ENCODE measurements around the gene PNKP.

PNKP gene

DNA sequence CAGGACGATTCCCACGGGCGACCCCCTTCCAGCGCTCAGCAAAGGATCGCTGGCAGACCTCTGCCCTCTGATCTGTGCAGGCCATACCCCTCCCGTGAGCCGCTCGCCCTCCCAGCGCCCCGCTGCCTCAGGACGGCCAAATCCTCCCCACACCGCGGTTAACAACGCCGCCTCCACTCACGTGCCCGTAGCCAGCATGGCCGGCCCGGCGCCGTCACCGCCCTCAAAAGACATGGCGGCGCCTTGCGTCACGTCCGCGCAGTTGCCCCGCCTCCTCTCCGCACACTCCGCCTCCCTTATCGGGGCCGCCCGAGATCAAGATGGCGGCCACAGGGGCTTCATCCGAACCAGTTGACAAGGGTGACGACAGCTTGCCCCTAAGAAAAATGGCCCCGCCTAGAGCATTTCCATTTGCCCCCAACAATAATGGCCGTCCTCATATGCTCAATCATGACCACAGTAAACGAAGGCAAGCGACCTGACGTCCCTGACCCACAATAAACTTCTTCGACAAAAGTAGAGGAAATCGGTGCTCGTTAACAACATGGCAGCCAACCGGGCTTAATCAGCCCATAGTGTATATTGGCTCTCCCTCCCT is 9.1 kb upstream of the PNKP start:
- DNase-seq (ENCODE audit: extremely low read depth in 1 of 2, low read depth in 1 of 2), result peak; percentile 95 to 96

DNA sequence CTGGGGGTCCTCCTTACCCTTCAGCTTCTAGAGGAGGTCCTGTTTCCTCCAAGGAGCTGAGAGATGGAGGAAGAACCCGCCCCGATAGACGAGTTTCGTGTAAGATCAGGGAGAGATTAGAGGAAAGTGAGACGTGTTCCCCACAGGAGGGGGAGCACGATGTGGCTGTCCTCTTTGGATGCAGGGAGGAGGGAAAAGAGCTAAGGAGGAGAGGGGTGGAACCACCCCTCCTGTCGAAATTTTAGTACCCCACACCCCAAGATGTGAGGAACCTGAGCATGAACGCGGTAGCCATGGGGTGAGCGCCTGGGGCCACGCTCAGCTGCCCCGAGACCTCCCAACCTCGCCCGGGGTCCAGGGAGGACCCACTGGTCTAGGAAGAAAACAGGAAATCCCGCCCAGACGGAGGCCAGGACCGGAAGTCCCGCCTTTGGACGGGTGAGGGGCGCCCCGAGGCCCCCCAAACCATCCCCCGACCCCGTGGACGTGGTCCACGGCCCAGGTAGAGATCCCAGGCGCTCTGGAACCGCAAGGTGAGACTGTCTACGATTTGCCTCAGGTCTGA is 8.6 kb upstream of the PNKP start:
- DNase-seq (ENCODE audit: extremely low read depth in 1 of 2, low read depth in 1 of 2), result no peak

DNA sequence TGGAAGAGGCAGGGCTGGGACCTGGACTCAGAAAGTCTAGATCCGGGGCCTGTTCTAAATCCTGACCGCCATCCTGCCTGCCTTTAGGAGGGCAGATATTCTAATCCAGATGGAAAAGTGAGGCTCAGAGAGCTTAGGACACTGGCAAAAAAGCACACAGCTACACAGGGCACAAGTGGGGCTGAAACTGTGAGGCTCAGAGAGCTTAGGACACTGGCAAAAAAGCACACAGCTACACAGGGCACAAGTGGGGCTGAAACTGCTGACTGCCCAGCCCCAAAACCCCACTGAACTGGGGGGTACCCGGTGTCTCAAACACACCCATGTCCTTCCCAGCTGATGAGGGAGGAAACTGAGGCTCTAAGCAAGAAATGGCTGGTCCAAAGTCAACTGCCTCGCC is 7.8 kb upstream of the PNKP start:
- no peak for DNase-seq (ENCODE audit: extremely low read depth in 1 of 2, low read depth in 1 of 2)

GRCh38 chr19:49874503-49875157 is 7.3 kb upstream of the PNKP start:
- no peak for DNase-seq (ENCODE audit: extremely low read depth in 1 of 2, low read depth in 1 of 2)

DNA sequence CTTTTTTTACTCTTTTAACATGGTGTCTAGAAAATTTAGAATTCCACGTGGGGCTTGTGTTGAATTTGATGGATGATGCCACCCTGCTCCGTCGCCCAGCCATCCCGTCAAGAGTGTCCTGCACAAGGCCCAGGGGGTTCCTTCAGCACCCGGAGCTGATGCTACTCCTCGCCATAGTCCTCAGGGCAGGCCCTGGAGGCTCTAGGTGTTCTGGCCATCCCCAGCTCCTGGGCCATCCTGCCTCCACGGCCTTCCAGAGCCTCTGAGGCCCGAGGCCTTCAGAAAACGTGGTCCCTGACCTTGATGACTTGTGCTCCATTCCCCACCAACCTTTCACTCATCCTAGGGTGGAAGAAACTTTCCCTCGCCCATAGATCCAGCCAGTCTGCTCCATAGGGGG is 6.5 kb upstream of the PNKP start:
- DNase-seq (ENCODE audit: extremely low read depth in 1 of 2, low read depth in 1 of 2), result no peak

DNA sequence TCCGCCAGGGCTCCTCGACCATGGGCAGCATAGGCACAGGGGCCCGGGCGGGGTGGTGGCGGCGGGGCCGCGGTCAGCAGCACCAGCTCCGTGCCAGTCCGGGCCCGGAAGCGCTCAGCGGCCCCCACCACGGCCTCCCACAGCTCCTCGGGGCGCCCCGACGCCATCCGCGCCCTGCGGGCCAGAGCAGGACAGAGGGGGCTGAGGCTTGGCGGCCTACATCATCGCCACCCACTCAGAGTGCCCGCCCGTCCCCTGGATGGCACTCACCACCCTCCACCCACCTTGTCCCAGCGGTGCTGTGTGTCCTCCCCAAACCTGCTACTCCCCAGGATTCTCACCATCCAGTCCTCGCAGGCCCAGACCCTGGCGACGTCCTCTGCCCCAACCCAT is 5.7 kb upstream of the PNKP start:
- DNase-seq (ENCODE audit: extremely low read depth in 1 of 2, low read depth in 1 of 2), result no peak

GRCh38 chr19:49872245-49873128 is 5.1 kb upstream of the PNKP start:
- DNase-seq (ENCODE audit: extremely low read depth in 1 of 2, low read depth in 1 of 2), result no peak

DNA sequence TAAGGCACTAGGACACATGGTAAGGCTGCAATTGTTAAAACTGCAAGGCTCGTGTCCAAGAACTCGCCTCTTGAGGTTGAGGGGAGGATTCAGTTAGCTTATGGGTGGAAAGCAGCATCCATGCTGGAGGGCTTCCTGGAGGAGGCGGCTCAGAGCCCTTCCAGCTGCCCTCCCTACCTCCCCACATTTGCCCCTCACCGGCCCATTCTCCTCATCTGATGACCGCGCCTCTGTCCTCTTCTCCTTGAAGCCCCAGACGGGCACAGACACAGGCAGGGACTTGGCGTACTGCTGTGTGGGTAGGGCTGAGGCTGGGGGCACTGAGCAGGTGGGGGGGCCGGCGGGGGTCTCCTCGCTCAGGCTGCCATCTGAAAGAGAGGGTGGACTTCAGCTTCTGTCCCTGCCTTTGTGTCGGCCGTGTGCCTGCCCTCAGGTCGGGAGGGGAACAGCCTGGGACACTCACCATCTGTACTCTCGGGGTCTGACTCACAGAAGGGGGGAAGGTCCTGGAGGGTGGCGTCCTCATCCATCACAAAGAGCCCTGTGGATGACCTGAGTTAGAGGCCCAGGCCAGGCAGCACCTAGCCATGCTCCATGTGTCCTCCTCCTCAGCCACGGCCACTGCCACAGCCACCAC is 4.1 kb upstream of the PNKP start:
- no peak for DNase-seq (ENCODE audit: extremely low read depth in 1 of 2, low read depth in 1 of 2)

GRCh38 chr19:49870309-49870901 is 3.0 kb upstream of the PNKP start:
- no peak for DNase-seq (ENCODE audit: extremely low read depth in 1 of 2, low read depth in 1 of 2)

DNA sequence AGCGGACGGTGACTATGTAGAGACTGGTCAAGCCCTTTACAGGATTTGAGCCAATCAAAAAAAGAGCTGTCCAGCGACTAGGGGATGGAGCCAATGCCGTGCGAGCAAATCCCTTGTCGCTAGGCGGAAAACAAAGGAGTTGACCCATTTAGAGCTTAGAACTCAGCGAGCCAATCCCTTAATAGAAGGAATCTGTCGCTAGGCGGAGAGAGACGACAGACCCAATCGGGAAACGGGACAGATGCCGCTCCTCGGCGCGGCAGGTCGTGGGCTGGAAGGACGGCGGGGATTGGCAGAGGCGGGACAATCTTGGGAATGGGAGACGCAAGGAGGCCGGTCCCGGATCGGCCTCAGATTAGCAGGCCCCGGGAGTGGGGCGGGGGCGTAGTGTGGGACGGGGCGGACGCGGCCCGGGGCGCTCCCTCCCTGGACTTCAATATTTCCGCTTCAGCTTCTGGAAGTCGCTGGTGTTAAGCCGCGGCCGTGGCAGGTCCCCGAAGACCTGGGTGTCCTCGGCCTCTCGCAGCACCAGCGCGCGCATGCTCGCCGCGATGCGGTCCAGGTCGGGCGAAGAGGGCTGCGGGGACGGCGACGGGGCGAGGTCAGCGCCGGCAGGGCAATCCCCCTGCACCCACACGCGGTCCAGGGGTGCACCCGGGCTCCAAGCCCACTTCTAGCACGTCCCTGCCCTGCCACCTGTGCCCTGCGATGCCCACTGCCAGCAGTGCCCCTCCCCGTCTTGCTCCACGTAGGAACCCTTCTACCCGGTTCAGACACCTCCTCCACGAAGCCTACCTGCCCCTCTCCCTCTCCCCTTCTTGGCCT is 2.3 kb upstream of the PNKP start:
- peak; percentile 73 to 87 for DNase-seq (ENCODE audit: extremely low read depth in 1 of 2, low read depth in 1 of 2)

GRCh38 chr19:49869009-49869483 is 1.7 kb upstream of the PNKP start:
- DNase-seq (ENCODE audit: extremely low read depth in 1 of 2, low read depth in 1 of 2), result no peak

GRCh38 chr19:49864890-49865289 is 2.5 kb downstream of the PNKP start:
- no peak for DNase-seq (ENCODE audit: extremely low read depth in 1 of 2, low read depth in 1 of 2)

DNA sequence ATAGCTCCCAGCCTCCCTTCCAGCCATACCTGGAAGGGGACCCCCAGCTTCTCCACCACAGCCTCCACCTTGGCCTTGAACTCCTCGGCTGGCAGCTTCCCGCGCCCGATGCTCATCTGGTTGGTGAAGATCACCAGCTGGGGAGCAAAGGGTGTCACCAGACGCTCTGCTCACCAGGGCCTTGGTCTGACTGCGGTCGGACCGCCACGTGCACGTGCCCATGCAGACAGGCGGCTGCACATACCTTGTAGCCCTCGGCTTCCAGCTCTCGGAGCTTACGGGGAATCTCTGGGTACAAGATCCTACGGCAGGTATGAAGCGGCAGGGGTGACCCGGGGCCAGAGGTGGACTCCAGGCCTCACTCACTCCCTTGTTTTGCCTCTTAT is 3.4 kb downstream of the PNKP start:
- no peak for DNase-seq (ENCODE audit: extremely low read depth in 1 of 2, low read depth in 1 of 2)

DNA sequence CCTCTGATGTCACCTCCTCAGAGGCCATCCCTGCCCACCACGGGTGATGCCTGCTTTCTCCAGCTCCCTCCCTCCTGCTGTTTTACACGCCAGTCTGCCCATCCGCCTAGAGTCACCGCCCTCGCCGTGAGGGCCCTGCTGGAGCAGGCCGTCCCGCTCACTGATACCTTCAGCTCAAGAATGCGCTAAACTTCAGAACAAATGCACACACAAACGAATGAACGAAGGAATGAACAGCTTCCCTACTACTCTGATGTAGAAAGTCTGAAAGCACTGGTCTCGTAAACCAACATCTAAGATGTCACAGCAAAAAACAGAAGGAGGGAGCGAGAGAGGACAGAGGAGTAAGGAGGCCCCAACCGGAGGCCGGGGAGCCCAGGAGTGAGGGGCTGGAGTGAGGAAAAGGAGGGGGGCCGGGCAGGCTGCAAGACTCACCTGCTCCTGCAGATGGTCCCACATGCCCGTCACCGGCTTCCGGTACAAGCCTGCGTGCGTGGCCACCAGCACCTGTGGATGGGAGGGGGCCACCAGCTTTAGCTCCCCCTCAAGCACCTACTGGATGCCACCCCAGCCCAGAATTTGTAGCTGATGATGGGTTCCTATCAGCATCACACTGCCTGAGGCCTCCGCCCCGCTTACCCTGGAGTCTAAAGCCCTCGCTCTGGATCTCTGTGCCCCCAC is 4.0 kb downstream of the PNKP start:
- DNase-seq (ENCODE audit: extremely low read depth in 1 of 2, low read depth in 1 of 2), result no peak

DNA sequence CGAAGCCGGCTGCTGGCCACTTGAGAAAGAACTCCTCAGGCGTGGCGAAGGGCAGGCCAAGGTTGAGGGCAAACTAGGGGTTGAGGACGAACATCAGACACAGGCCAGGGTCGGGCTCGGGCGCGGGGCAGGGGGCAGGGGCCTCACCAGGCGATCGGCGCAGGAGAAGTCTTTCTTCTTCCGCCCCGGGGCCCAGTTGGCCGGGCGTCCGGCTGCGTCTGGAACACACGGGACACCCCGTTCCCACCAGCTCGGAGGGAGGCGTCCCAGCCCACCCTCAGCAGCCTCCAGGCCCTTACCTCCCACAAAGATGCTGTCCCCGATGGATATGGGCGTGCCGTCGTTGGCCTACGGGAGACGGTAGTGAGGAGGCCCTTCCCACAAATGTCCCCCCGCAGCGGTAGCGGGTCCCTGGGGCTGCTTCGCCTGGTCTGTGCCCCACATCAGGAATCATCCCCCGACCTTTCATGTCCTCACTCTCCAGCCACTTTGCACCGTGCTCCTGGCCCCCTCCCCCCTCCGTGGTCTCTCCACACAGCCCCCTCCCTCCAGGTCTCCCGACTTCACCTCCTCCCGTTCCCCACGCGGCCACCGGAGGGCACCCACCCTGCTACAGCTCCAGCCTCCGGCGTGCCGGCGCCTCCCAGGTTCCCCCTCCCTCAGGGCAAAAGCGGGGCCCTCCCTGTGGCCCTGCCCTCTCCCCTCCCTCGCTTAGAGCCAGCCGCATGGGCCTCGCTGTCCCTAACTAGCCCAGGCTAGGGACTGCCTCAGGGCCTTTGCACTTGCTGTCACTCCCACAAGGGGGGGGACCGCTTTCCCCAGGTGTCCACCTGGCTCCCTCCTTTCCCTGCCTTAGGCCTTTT is 4.8 kb downstream of the PNKP start:
- DNase-seq (ENCODE audit: extremely low read depth in 1 of 2, low read depth in 1 of 2), result no peak

GRCh38 chr19:49861541-49862378 is 5.6 kb downstream of the PNKP start:
- DNase-seq (ENCODE audit: extremely low read depth in 1 of 2, low read depth in 1 of 2), result no peak

DNA sequence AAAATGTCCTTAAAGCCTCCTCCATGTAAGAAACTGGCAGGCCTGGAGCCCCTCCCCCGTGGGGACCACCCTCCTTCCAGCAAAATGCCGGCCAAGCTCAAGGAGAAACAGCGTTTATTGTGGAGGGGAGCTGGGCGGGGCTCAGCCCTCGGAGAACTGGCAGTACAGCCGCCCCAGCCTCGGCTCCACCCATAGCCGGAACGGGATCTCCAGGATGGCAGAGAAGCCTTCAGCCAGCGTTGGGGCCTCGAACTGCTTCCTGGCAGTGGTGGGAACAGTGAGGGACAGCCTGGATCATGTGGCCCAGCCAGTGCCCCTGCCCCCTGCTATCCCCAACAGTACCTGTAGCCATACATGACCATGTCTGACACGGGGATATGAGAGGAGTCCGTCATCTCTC is 6.3 kb downstream of the PNKP start:
- DNase-seq (ENCODE audit: extremely low read depth in 1 of 2, low read depth in 1 of 2), result no peak

All from stimulated activated CD8-positive, alpha-beta memory T cell treated with anti-CD3 and anti-CD28 coated beads, Interleukin-7, amount 100 ng/mL, for 48 hours (primary cell).